ENCODE measurements around the gene SLC38A5. TPM values are rescaled to one million over a fixed set of nuclear protein-coding genes. Genes with fewer than 3 reads are reported as not detected.

The SLC38A5 gene
- total RNA-seq, 1 donor from 2014 or later, result 9.0 TPM

DNA sequence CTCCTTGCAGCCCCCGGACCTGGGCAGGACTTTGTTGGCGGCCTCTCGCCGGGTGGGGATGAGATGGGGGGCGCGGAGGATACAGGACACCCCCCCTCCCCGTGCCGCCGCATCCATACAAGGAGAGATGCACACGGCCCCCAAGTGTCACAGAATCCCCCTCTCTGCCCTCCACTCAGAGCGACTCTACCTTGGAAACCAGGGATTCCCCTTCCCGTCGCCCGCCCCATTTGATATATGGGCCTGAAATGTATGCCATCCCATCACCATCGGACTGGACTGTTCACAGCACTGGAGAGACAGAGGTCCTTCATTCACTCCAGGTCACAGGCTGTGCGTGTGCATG, 39.2 kb upstream of the SLC38A5 start:
- Mint-ChIP-seq H3K9me3 (peaks cover 13% of the 10 kb centered on the region), H3K4me1 (peaks cover 6% of the 10 kb centered on the region), H3K27ac (peak overlapping the region; percentile 47), H3K36me3 (no peaks in the 10 kb centered on the region), H3K4me3 (peak overlapping the region; percentile 82), H3K27me3 (ENCODE audit: low read depth) (no peaks in the 10 kb centered on the region)
- DNase-seq (ENCODE audit: low spot score in 2 of 2, unreplicated experiment in 2 of 2), result no peak
- no peak for TF ChIP-seq CTCF (IDR thresholded peaks at IDR 0.05; ENCODE audit: unreplicated experiment)

- Mint-ChIP-seq H3K9me3 (peaks cover 12% of the 10 kb centered on the region), H3K4me1 (peaks cover 6% of the 10 kb centered on the region), H3K36me3 (no peaks in the 10 kb centered on the region), H3K27ac (peak within 1 kb of the TSS; percentile 47), H3K27me3 (ENCODE audit: low read depth) (no peaks in the 10 kb centered on the region), H3K4me3 (peak within 1 kb of the TSS; percentile 82)
- no peak for TF ChIP-seq CTCF (IDR thresholded peaks at IDR 0.05; ENCODE audit: unreplicated experiment)
- DNase-seq (ENCODE audit: low spot score in 2 of 2, unreplicated experiment in 2 of 2), result peak; percentile 55 to 75
Observed at GRCh38 chrX:48508400-48509244, 38.6 kb upstream of the SLC38A5 start, which contains the start of gene PORCN. PORCN (plus strand) TSS chrX:48508992; CDS start chrX:48509821, 829 bp downstream.

DNA sequence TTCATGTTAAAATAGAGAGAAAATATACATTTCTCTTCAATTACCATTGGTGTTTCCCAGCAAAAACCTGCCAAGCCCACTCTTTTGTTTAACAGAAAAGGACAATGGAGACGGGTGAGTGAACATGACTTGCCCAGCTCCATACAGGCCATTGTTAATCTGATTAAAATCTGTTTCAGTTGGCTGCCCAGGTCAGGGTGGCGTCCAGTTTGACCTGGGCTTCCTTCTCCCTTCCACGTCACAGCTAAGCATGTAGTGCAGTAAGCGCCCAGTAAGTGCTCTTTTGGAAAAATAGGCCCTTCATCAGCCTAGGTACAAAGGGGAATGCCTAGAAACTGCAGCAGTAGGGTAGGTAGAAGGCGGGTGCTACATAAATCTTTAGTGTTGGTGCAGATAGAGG, 37.2 kb upstream of the SLC38A5 start:
- H3K27me3 Mint-ChIP-seq (ENCODE audit: low read depth), result no peaks in the 10 kb centered on the region
- no peak overlapping the region for H3K27ac Mint-ChIP-seq
- TF ChIP-seq CTCF (IDR thresholded peaks at IDR 0.05; ENCODE audit: unreplicated experiment), result no peak
- peak overlapping the region; percentile 17 for H3K4me3 Mint-ChIP-seq
- H3K36me3 Mint-ChIP-seq, result no peaks in the 10 kb centered on the region
- peaks cover 8% of the 10 kb centered on the region for H3K9me3 Mint-ChIP-seq
- no peak for DNase-seq (ENCODE audit: low spot score in 2 of 2, unreplicated experiment in 2 of 2)
- H3K4me1 Mint-ChIP-seq, result peaks cover 6% of the 10 kb centered on the region

GRCh38 chrX:48505481-48505880, 35.4 kb upstream of the SLC38A5 start:
- no peak overlapping the region for H3K27ac Mint-ChIP-seq
- no peak for DNase-seq (ENCODE audit: low spot score in 2 of 2, unreplicated experiment in 2 of 2)
- peaks cover under 1% of the 10 kb centered on the region for H3K9me3 Mint-ChIP-seq
- no peaks in the 10 kb centered on the region for H3K36me3 Mint-ChIP-seq
- no peak for TF ChIP-seq CTCF (IDR thresholded peaks at IDR 0.05; ENCODE audit: unreplicated experiment)
- H3K27me3 Mint-ChIP-seq (ENCODE audit: low read depth), result no peaks in the 10 kb centered on the region
- peaks cover 6% of the 10 kb centered on the region for H3K4me1 Mint-ChIP-seq
- no peak overlapping the region for H3K4me3 Mint-ChIP-seq

DNA sequence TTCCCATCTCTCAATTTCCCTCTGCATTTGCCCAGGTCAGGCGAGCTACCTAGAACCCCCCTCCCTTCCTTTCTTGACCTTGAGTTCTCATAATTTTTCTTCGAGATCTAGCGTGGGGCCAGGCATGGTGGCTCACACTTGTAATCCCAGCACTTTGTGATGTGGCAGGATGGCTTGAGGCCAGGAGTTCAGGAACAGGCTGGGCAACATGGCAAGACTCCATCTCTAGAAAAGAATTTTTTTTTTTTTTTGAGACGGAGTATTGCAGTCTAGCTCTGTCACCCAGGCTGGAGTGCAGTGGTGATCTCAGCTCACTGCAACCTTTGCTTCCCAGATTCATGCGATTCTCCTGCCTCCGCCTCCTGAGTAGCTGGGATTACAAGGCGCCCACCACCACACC, 34.2 kb upstream of the SLC38A5 start:
- no peaks in the 10 kb centered on the region for H3K27me3 Mint-ChIP-seq (ENCODE audit: low read depth)
- TF ChIP-seq CTCF (IDR thresholded peaks at IDR 0.05; ENCODE audit: unreplicated experiment), result no peak
- H3K27ac Mint-ChIP-seq, result no peak overlapping the region
- H3K4me3 Mint-ChIP-seq, result no peak overlapping the region
- DNase-seq (ENCODE audit: low spot score in 2 of 2, unreplicated experiment in 2 of 2), result no peak
- H3K36me3 Mint-ChIP-seq, result no peaks in the 10 kb centered on the region
- H3K9me3 Mint-ChIP-seq, result no peaks in the 10 kb centered on the region
- H3K4me1 Mint-ChIP-seq, result peaks cover under 1% of the 10 kb centered on the region
